ENCODE data around the gene PRIM2. TPM values are rescaled to one million over a fixed set of nuclear protein-coding genes. Genes with fewer than 3 reads are reported as not detected.
A peak's percentile ranks its signal among the peaks of the same experiment; 100 is the strongest.

Gene PRIM2
- total and polyA plus RNA-seq, 10 of the 15 experiments (the other 5 are each of a cell fraction or from before 2014, with no cell fraction given): 13.2 to 38.6 (median 25.1) TPM

- no peak for TF ChIP-seq LARP7 (IDR thresholded peaks at IDR 0.05)
Observed at GRCh38 chr6:57315851-57316250, 1.6 kb upstream of the PRIM2 start (continued).

- peak overlapping the region; percentile 71 for H3K27ac ChIP-seq (ENCODE audit: control insufficient read depth, insufficient read depth)
- ChIA-PET RAD21 (ENCODE audit: unreplicated experiment) (interaction anchor here (0.6 to 5.2 kb wide), 24 partner anchors 43 to 604 kb away, joined by 3 to 44 read pairs (median 4); partner anchors contain the start of genes BAG2, BEND6, RAB23 and ZNF451), POLR2A (interaction anchor here (0.9 to 1.4 kb wide), 4 partner anchors 96 to 425 kb away, joined by 3 to 4 read pairs (median 3); partner anchors contain the start of gene BAG2), SMC1A (ENCODE audit: uncharacterized antibody, unreplicated experiment) (interaction anchor here (0.8 to 4.7 kb wide), 21 partner anchors 11 to 606 kb away, joined by 3 to 89 read pairs (median 3); partner anchors contain the start of genes BEND6 and RAB23), CTCF (interaction anchor here (0.6 to 6.4 kb wide), 33 partner anchors 10 to 951 kb away, joined by 3 to 200 read pairs (median 3); partner anchors contain the start of genes BEND6 and RAB23)
- peak overlapping the region; percentile 90 for H3K4me2 ChIP-seq (ENCODE audit: control insufficient read depth, insufficient read depth)
- DNase-seq (ENCODE audit: low read depth, low spot score): peak; percentile 83
- under 1% methylated on average over 26 of the region's 26 CpGs for WGBS (ENCODE audit: insufficient coverage, insufficient replicate concordance, low lambda C conversion rate, missing lambda C conversion rate)
- no peaks in the 10 kb centered on the region for H4K20me1 ChIP-seq (ENCODE audit: control insufficient read depth, insufficient read depth)
- peak; percentile 88 for ATAC-seq
- peak overlapping the region; percentile 98 for H2AFZ ChIP-seq (ENCODE audit: control insufficient read depth, low read depth, low read length)
- no peaks in the 10 kb centered on the region; the same call in 2 of the 3 replicates for H3K9me3 ChIP-seq (replicated peaks; ENCODE audit: control insufficient read depth, insufficient read depth, low read length)
- peaks cover 8% of the 10 kb centered on the region; the same call in 1 of the 2 replicates for H3K4me1 ChIP-seq (ENCODE audit: control insufficient read depth, insufficient read depth, low read length)
- H3K9ac ChIP-seq (ENCODE audit: control insufficient read depth, insufficient read depth, low read length): peak overlapping the region; percentile 86
- H3K79me2 ChIP-seq (ENCODE audit: control insufficient read depth, insufficient read depth, low read length): peaks cover 23% of the 10 kb centered on the region
- H3K4me3 ChIP-seq: peak overlapping the region; percentile 98
- peaks cover 0 to 7% of the 10 kb centered on the region in 2 experiments; a peak in 2 of 4 replicates for H3K36me3 ChIP-seq (ENCODE audit: control insufficient read depth in 2 of 2, insufficient read depth in 2 of 2, low read length in 1 of 2)
- in situ Hi-C loops (cut with MboI) (loop anchor here (5.0 to 10.0 kb wide), 3 partner anchors 142 to 409 kb away; partner anchors contain the start of gene BAG2), intact Hi-C loops (cut with micrococcal nuclease; ENCODE audit: unreplicated experiment) (loop anchor here (1.0 to 5.0 kb wide), 9 partner anchors 48 to 679 kb away; partner anchors contain the start of genes BAG2 and BEND6)
- BruUV-seq (replicated peaks): no TSS peak
- no peaks in the 10 kb centered on the region for H3K27me3 ChIP-seq (replicated peaks in 1 of 2; ENCODE audit: control insufficient read depth in 2 of 2, insufficient read depth in 2 of 2, low read length in 1 of 2)
- FAIRE-seq: peak; percentile 96
- no peak for TF ChIP-seq SIN3A (IDR thresholded peaks at IDR 0.05; ENCODE audit: low read depth, low read length)
- TF ChIP-seq RAD21 (IDR thresholded peaks at IDR 0.05; ENCODE audit: insufficient read depth, low read depth, low read length): peak; percentile 100
- 0 out of 2 replicates have a peak, but pooled peaks have one; percentile 59 for TF ChIP-seq MEF2A (IDR thresholded peaks at IDR 0.05; ENCODE audit: insufficient read depth, low read depth, low read length)
- no peak for TF ChIP-seq RCOR1 (conservative IDR thresholded peaks at IDR 0.05; ENCODE audit: low read depth, low read length)
- TF ChIP-seq PKNOX1 (IDR thresholded peaks at IDR 0.05): 0 out of 2 replicates have a peak, but pooled peaks have one; percentile 23
- peak; percentile 54 for TF ChIP-seq SKIL (IDR thresholded peaks at IDR 0.05; ENCODE audit: low read depth, poor library complexity, severe bottlenecking)
- 0 out of 4 replicates have a peak, but pooled peaks of 1 of the 2 experiments have one; percentile 17 for TF ChIP-seq IKZF2 (IDR thresholded peaks at IDR 0.05)
- TF ChIP-seq HCFC1 (IDR thresholded peaks at IDR 0.05; ENCODE audit: low read length): 0 out of 2 replicates have a peak, but pooled peaks have one; percentile 17
- TF ChIP-seq CUX1 (IDR thresholded peaks at IDR 0.05; ENCODE audit: insufficient replicate concordance, low read depth, low read length): peak; percentile 11
- no peak for TF ChIP-seq ZNF384 (IDR thresholded peaks at IDR 0.05; ENCODE audit: borderline replicate concordance, low read depth, low read length)
- TF ChIP-seq GABPA (IDR thresholded peaks at IDR 0.05; ENCODE audit: low read depth): peak; percentile 43; the same call in 1 of the 2 replicates
Observed at GRCh38 chr6:57316581-57317059, 810 bp upstream of the PRIM2 start.
